ENCODE data around the gene FATE1.
"Not testable (repeated sequence)": the region's sequence is repeated elsewhere in the genome, so short reads cannot be mapped to it uniquely, and the experiment has no call there.

Gene FATE1, protein sequence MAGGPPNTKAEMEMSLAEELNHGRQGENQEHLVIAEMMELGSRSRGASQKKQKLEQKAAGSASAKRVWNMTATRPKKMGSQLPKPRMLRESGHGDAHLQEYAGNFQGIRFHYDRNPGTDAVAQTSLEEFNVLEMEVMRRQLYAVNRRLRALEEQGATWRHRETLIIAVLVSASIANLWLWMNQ

GRCh38 chrX:151715752-151716151, at the start of gene FATE1:
Gene FATE1, plus strand, starts transcription at chrX:151716035. Its CDS starts 85 bp downstream, at chrX:151716120.
- DNase-seq (ENCODE audit: extremely low read depth in 1 of 2, low read depth in 1 of 2), result no peak

DNA sequence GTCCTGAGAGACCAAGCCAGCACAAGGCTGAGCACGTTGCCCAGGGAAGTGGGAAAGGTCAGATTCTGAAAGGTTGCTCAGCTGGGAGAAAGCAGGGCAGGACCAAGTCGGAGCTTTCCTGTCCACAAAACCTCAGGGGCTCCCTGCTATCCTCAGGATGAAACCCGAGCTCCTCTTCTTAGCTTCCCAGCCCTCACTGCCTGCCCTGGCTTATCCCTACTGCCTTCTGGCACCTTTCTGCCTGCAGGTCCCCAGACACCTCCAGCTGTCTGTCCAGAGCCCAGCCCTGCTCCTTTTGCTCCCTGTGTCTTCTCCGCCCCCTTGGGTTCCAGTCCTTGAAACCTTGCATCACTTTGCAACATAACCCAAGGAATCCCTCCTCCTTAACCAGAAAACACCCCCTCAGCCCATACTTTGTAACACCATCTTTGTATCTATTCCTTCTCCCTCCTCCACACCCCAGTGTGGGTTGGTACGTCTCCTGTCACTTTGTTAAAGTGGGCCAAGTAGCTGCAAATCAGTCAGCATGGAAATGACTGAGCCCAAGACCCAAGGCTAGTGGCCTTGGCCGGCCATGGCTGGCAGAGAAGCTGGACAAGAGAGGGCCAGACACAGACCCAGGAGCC, 40.6 kb upstream of the FATE1 start:
- DNase-seq (ENCODE audit: extremely low read depth in 1 of 2, low read depth in 1 of 2), result no peak

DNA sequence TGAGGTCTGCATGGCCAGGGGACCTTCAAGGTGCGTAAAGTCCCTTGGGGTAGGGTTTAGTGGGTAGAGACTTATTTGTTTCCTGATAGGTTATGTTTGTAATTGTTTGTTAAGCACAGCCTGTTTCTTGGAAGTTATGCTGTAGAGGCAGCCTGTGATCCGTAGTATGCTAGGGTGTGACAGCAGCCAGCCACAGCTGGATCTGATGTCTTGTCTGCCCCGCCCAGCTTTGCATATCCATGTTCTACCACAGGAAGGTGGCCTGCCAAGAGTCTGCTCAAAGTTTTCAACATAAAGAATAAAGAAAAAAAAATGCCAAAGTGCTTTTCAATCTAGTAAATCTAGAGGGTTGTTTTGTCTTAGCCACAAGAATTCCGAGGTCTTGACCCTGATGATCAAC, 39.6 kb upstream of the FATE1 start:
- no peak for DNase-seq (ENCODE audit: extremely low read depth in 1 of 2, low read depth in 1 of 2)

DNA sequence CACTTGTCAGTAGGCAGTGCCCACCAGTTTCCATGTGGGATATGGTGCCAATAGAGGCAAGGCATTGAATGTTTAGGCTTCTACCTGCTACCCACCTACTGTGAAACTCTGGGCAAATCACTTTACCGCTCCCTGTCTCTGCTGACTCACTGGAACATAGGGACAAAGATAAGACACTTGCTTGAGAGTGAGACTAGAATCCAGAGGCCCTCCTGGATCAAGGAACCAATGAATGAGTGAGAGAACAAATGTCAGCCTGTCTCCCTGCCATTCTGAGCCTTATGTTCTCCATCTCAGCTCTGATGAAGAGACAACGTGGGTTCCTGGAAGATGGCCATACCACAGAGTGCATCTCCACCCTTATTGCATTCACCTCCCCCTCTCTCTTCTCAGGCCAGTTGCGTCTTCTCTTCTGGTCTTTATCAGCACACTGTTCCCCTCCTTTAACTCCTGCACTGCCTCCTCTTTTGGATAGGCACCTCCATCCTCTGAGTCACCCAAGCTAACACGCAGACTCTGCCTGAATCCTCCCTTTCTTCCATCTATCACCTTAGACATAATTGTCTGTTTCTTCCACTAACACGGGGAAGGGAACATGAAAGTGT, 35.9 kb upstream of the FATE1 start:
- DNase-seq (ENCODE audit: extremely low read depth in 1 of 2, low read depth in 1 of 2), result no peak

- DNase-seq (ENCODE audit: extremely low read depth in 1 of 2, low read depth in 1 of 2), result peak; percentile 16 to 20
Observed at GRCh38 chrX:151680805-151681204, 35.0 kb upstream of the FATE1 start.

DNA sequence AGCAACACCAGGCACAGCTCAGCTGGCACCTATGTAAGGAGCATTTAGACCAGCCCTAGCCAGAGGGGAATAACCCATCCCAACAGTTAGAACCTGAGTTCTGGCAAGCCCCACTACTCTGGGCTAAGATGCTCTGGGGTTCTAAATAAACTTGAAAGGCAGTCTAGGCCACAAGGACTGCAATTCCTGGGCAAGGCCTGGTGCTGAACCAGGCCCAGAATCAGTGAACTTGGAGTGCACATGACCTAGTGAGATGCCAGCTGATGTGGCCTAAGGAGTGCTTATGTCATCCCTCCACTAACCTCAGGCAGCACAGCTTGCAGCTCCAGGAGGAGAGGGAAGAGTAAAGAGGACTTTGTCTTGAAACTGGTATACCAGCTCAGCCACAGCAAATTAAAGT, 28.2 kb upstream of the FATE1 start:
- DNase-seq (ENCODE audit: extremely low read depth in 1 of 2, low read depth in 1 of 2), result no peak

GRCh38 chrX:151688695-151689094, 27.1 kb upstream of the FATE1 start:
- no peak for DNase-seq (ENCODE audit: extremely low read depth in 1 of 2, low read depth in 1 of 2)

DNA sequence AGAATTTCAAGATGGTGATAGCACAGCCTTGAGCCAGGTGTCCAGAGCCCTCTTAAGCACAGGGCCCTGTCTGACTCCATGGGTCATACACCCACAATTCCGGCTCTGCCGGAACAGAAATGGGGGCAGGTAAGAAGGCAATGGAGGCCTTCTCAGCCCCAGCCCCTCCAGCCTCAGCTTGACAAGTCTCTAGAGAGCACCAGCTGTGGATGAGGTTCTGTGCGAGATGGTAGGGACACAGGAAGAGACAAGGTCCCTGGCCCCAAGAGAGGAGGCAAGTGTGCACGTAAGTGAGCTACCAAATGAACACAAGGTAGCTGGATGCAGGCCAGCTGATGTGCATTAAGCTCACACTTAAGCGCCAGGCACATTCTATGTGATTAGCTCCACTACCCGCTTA, 23.0 kb upstream of the FATE1 start:
- no peak for DNase-seq (ENCODE audit: extremely low read depth in 1 of 2, low read depth in 1 of 2)

- no peak for DNase-seq (ENCODE audit: extremely low read depth in 1 of 2, low read depth in 1 of 2)
Observed at GRCh38 chrX:151694121-151694520, 21.7 kb upstream of the FATE1 start.

DNA sequence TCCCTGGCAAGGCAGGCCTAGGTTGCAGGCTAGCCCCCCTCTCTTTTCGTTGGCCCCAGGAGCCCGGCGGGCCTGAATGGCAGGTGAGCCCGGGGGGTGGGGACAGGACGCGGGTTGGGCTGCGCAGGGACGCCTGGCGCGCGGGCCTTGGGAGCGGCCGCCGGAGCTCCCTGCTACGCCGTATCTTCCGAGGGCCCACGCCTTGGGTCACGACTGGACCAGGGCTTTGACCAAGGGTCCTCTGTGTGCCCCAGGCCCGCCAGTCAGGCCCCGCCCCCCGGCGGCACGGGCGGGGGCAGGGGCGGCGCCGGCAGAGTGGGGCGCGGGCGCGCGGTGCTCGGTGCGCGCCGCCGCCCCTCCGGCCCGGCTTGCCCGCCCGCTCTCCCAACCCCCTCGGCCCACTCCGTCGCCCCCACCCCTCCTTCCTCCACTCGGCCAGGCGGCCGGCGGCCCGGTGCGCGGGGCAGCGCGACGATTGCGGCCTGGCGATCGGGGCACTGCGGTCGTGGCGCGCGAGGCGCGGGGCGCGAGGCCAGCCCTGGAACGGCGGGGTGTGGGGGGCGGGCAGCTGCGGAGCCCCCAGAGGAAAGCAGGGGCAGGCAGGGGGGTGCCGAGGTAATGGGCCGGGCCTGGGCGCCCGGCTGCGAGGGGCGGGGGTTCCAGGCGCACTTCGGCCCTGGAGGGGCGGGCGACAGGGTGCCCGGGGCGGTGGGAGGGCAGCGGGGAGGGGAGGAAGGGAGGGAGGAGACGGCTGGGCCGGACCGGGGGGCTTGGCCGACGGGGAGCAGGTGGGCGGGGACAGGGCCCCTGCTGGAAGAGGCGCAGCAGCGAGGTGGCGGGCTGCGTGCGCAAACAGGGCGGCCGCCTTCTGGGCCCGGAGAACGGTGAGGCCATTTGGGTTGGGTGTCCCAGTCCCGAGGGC, 20.9 kb upstream of the FATE1 start, which contains the start of gene PRRG3:
PRRG3 (plus strand) TSS at position 798 of the 922 bp plus-strand sequence. CDS start 3,357 bp downstream, outside the sequence.
- no peak for DNase-seq (ENCODE audit: extremely low read depth in 1 of 2, low read depth in 1 of 2)

DNA sequence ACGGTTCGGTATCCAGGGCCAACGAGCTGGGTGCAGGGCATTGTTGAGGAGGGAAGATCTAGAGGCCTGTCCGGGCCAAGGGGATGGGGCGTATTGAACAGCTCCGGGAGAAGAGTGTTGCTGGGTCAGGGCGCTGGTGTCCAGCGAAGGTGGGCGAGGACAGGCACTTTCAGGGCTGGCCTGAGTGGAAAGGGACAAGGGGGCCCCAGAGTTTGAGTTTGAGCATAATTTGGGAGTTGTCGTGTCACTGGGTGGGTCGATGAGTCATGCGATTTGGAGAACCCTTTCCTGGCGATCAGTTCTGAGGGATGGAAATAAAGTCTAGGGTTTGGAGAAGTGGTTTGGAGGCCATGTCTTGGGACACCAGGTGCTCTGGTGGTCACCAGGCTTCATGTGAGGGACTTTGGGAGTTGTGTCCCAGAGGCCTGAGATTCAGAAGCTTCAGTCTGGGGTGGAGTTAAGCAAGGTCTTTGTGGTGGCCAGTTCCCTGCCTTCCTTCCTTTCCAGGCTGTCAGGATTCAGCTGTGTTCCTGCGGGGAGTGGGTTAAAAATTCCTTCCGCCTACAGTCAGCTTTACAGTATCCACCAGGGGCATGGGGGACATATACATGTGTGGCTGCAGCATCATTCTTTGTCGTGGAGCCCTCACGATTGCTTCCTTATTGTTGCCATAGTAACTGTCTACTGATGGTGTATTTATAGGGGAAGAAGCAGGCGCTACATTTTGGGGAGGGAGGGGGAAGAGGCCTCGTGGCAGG, 20.1 kb upstream of the FATE1 start:
- DNase-seq (ENCODE audit: extremely low read depth in 1 of 2, low read depth in 1 of 2), result no peak

DNA sequence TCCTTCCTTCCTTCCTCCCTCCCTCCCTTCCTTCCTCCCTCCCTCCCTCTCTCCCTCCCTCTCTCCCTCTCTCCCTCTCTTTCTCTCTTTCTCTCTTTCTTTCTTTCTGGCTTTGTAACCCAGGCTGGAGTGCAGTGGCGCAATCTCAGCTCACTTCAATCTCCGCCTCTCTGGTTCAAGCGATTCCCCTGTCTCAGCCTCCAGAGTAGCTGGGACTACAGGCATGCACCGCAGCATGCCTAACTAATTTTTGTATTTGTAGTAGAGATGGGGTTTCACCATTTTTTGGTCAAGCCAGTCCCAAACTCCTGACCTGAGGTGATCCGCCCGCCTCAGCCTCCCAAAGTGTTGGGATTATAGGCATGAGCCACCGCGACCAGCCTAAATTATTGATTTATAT, 18.8 kb upstream of the FATE1 start:
- not testable (repeated sequence) for DNase-seq (ENCODE audit: extremely low read depth in 1 of 2, low read depth in 1 of 2)

DNA sequence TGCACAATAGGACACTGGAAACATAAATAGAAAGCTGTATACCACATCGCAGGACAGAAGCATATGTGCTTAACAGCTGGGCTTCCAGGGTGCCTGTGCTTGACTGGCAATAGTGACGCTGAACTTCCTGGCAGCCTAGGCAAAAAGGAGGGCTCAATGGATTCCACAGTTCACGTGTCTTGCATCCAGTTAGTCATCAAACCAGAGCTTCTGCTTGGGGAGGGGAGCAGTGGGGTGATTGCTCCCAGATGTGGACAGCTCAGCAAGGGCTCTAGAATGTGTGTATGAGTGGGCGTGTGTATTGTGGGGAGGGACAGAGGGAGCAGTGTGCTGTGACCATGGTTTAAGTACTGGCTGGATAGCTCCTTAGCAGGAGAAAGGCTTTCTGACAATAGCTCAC, 18.3 kb upstream of the FATE1 start:
- no peak for DNase-seq (ENCODE audit: extremely low read depth in 1 of 2, low read depth in 1 of 2)

DNA sequence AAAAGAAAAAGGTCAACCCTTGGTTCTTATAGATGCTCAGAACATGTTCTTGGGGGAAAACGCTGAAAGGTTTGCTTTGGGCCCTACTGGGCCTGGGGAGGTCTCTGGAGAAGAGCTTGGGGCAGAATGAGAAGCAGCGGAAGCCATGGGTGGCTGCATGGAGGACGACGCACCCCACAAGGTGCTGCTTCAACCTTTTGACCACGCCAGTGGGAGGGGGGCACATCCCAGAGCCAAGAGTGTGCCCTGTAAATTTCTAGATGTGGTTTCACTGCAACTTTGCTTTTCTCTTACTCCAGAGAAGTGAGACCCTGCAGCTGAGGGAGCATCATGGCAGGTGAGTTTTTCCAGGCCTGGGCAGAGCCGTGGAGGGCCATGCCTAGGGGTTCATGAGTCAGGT, 17.4 kb upstream of the FATE1 start:
- no peak for DNase-seq (ENCODE audit: extremely low read depth in 1 of 2, low read depth in 1 of 2)

DNA sequence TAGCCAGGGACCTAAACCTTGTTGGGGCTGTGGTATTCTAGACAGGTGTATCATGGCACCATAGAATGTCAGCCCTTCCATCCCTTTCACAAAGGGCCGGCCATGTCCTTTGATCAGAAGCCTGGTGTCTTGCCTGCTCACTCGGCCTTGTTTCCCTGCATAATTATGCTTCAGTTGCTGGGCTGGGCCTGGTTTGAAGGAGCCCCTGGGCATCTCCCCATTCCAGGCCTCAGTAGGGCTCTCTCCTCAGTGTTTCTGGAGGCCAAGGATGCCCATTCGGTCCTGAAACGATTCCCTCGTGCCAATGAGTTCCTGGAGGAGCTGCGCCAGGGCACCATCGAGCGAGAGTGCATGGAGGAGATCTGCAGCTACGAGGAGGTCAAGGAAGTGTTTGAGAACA, 16.1 kb upstream of the FATE1 start:
- DNase-seq (ENCODE audit: extremely low read depth in 1 of 2, low read depth in 1 of 2), result no peak

- no peak for DNase-seq (ENCODE audit: extremely low read depth in 1 of 2, low read depth in 1 of 2)
Observed at GRCh38 chrX:151700581-151700980, 15.3 kb upstream of the FATE1 start.

GRCh38 chrX:151701071-151701470, 14.8 kb upstream of the FATE1 start:
- DNase-seq (ENCODE audit: extremely low read depth in 1 of 2, low read depth in 1 of 2), result no peak

DNA sequence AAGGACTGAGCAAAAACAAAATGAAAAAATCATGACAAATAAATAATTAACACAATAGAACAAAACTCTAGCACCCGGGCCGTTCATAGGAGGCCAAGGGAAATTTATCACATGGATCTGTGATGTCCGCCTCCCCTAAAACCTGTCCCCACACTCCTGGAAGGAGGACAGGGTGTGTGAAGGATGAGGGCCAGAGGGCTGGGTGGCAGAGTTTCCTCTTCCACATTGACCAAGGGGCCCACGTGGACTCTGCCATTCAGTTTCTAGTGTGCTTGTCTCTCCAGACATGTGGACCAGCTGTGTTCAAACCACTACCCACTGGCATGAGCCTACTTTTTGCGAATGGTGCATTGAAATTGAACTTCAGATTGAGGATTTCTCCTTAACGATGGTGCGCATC, 14.3 kb upstream of the FATE1 start:
- DNase-seq (ENCODE audit: extremely low read depth in 1 of 2, low read depth in 1 of 2), result no peak

DNA sequence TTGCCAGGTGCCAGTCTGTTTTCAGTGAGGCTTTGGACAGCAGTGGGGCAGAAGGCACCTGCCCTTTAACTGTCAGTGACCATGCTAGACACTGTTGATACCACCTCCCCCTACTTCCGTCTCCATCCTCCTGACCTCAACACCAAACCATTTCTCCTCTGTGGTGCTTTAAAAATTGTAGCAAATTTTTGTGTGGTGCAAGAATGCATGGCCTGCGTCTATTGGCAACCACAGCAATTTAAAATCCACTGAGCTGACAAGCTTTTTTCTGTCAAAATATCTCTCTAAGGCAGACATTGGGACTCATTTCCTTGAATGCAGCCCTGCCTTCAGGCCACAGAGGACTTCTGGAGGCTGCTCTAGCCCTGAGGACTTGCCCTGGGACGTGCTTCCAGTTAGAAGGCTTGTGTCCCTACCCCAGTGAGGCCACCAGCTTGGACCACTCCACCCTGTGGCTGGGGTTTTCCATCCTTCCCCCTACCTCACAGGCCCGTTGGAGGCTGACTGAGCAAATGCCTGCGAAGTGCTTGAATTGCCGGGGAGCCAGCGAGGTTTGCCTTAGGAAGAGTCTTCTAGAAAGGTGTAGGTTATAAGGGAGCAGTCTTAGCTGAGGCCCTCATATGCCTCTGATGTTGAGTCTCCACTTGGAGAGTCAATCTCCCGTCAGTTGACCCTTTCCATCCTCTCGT, 13.7 kb upstream of the FATE1 start:
- DNase-seq (ENCODE audit: extremely low read depth in 1 of 2, low read depth in 1 of 2), result no peak

DNA sequence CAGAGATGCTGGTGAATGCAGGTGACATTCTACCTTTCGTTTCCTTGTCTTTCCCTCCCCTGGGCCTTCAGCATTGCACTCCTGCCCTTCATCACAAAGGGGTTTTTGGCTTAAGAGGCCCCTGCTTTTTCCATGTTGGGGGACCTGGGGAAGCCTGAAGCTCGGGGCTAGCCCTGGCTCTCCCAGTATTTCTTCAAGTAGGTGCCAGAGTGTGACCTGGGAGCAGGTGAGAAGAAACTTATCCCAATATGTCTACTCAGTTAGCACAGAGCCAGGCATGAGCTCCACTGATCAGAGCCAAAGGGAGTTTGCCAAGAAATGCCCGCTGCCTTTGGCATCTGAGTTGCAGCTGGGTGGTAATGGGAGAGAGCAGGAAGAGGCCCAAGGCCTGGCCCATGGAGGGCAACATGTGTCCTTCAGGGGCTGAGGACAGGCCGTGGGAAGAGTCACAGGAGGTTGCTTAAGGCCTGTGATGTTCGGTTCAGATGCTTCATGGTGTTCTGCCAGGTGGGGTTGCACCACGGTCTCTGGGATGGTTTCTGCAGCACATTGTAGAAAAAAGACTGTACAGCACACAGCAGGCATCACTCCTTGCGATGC, 13.0 kb upstream of the FATE1 start:
- DNase-seq (ENCODE audit: extremely low read depth in 1 of 2, low read depth in 1 of 2), result no peak

All from stimulated activated CD8-positive, alpha-beta memory T cell treated with anti-CD3 and anti-CD28 coated beads, Interleukin-7, amount 100 ng/mL, for 48 hours (primary cell).